H9 (cell line): ENCODE results near the gene INTS6L. TPM values are rescaled to one million over a fixed set of nuclear protein-coding genes. Genes with fewer than 3 reads are reported as not detected.

Experiments
- DNase-seq: peaks from one replicate; pipeline ENCODE4 v3.0.0-alpha.2; 2017
- H2AFZ ChIP-seq: one replicate; pipeline ENCODE4 v1.6.1; 2013; ENCODE audit warnings: mild to moderate bottlenecking, low read length, control low read depth, moderate library complexity
- H2AK5ac ChIP-seq: 2 replicates; pipeline ENCODE4 v1.6.1; 2013; ENCODE audit warnings: low read length, control low read depth, mixed read lengths; ENCODE audit not compliant: insufficient read length
- H2BK120ac ChIP-seq: one replicate; pipeline ENCODE4 v1.6.1; 2013; ENCODE audit warnings: low read depth, mild to moderate bottlenecking, low read length, control low read depth, inconsistent platforms; ENCODE audit not compliant: poor library complexity, severe bottlenecking
- H2BK12ac ChIP-seq: 2 replicates; pipeline ENCODE4 v1.6.1; 2013; ENCODE audit warnings: low read length, control low read depth, mixed read lengths, low read depth; ENCODE audit not compliant: insufficient read length
- H2BK15ac ChIP-seq: 2 replicates; pipeline ENCODE4 v1.6.1; 2013; ENCODE audit warnings: low read depth, low read length, control low read depth
- H2BK20ac ChIP-seq: one replicate; pipeline ENCODE4 v1.6.1; 2013; ENCODE audit warnings: low read depth, mild to moderate bottlenecking, low read length, control low read depth, inconsistent platforms; ENCODE audit not compliant: poor library complexity, severe bottlenecking
- H2BK5ac ChIP-seq: 2 replicates; pipeline ENCODE4 v1.6.1; 2013; ENCODE audit warnings: low read length, control low read depth, mixed read lengths; ENCODE audit not compliant: insufficient read length
- H3K14ac ChIP-seq: 2 replicates; pipeline ENCODE4 v1.6.1; 2013; ENCODE audit warnings: low read length, control low read depth; ENCODE audit not compliant: insufficient read depth
- H3K18ac ChIP-seq: 2 replicates; pipeline ENCODE4 v1.6.1; 2013; ENCODE audit warnings: low read depth, mild to moderate bottlenecking, mixed read lengths, low read length, control low read depth; ENCODE audit not compliant: insufficient read length
- H3K23ac ChIP-seq: 2 replicates; pipeline ENCODE4 v1.6.1; 2013; ENCODE audit warnings: low read length, control low read depth, mixed read lengths, low read depth; ENCODE audit not compliant: insufficient read length
- H3K23me2 ChIP-seq: 2 replicates; pipeline ENCODE4 v1.6.1; 2013; ENCODE audit warnings: low read depth, mild to moderate bottlenecking, mixed read lengths, low read length, control low read depth; ENCODE audit not compliant: insufficient read length, poor library complexity, severe bottlenecking
- H3K27ac ChIP-seq: 2 replicates; pipeline ENCODE4 v1.5.1; 2013; ENCODE audit warnings: low read length, control low read depth, mixed read lengths, low read depth; ENCODE audit not compliant: insufficient read length
- H3K27me3 ChIP-seq: 2 replicates; pipeline ENCODE4 v1.6.1; 2013; ENCODE audit warnings: low read length, control low read depth, inconsistent platforms; ENCODE audit not compliant: insufficient read depth
- H3K4ac ChIP-seq: 2 replicates; pipeline ENCODE4 v1.6.1; 2013; ENCODE audit warnings: low read depth, mild to moderate bottlenecking, control low read depth, inconsistent platforms, low read length, moderate library complexity
- H3K4me1 ChIP-seq: 2 replicates; pipeline ENCODE4 v1.6.1; 2013; ENCODE audit warnings: low read length, control low read depth, inconsistent platforms; ENCODE audit not compliant: insufficient read depth
- H3K4me2 ChIP-seq: 2 replicates; pipeline ENCODE4 v1.6.1; 2013; ENCODE audit warnings: low read length, control low read depth, mixed read lengths; ENCODE audit not compliant: insufficient read length, insufficient read depth
- H3K56ac ChIP-seq: 2 replicates; pipeline ENCODE4 v1.6.1; 2013; ENCODE audit warnings: low read depth, mild to moderate bottlenecking, mixed read lengths, low read length, control low read depth; ENCODE audit not compliant: insufficient read length
- H3K79me1 ChIP-seq: 2 replicates; pipeline ENCODE4 v1.6.1; 2013; ENCODE audit warnings: low read depth, mild to moderate bottlenecking, moderate library complexity, low read length, control low read depth, inconsistent platforms; ENCODE audit not compliant: insufficient read depth, poor library complexity, severe bottlenecking
- H3K79me2 ChIP-seq: 2 replicates; pipeline ENCODE4 v1.6.1; 2013; ENCODE audit warnings: low read length, control low read depth, inconsistent platforms; ENCODE audit not compliant: insufficient read depth
- H3K9ac ChIP-seq: 2 replicates; pipeline ENCODE4 v1.6.1; 2013; ENCODE audit warnings: low read length, control low read depth, mixed read lengths; ENCODE audit not compliant: insufficient read length; ENCODE audit errors: extremely low read depth
- H3K9me3 ChIP-seq: one replicate; pipeline ENCODE4 v1.6.1; 2013; ENCODE audit warnings: low read depth, low read length, inconsistent platforms; ENCODE audit not compliant: control insufficient read depth
- H3T11ph ChIP-seq: one replicate; pipeline ENCODE4 v1.6.1; 2013; ENCODE audit warnings: mild to moderate bottlenecking, low read length, control low read depth, inconsistent platforms
- H4K20me1 ChIP-seq: one replicate; pipeline ENCODE4 v1.6.1; 2013; ENCODE audit not compliant: control insufficient read depth, insufficient read length, insufficient read depth
- H4K5ac ChIP-seq: 2 replicates; pipeline ENCODE4 v1.6.1; 2013; ENCODE audit warnings: low read depth, mild to moderate bottlenecking, mixed read lengths, low read length, control low read depth; ENCODE audit not compliant: insufficient read length
- H4K8ac ChIP-seq: replicated peaks from 2 replicates; pipeline ENCODE4 v1.6.1; 2013; ENCODE audit warnings: low read length, control low read depth, mixed read lengths, low read depth; ENCODE audit not compliant: insufficient read length
- H4K91ac ChIP-seq: 2 replicates; pipeline ENCODE4 v1.6.1; 2013; ENCODE audit warnings: low read depth, mild to moderate bottlenecking, moderate library complexity, mixed read lengths, low read length, control low read depth; ENCODE audit not compliant: insufficient read length
- H3K27ac Mint-ChIP-seq, 3 experiments: 2 replicates in 2 of 3; 3 replicates in 1 of 3; pipeline ENCODE4 v1.8.0; 2020 to 2021; ENCODE audit warnings: mixed read lengths in 3 of 3, mild to moderate bottlenecking in 1 of 3, moderate library complexity in 1 of 3
- H3K27me3 Mint-ChIP-seq: 2 replicates; pipeline ENCODE4 v1.8.0; 2021; ENCODE audit warnings: low read depth, mild to moderate bottlenecking, moderate library complexity, mixed read lengths
- H3K36me3 Mint-ChIP-seq, 3 experiments: 2 replicates in 2 of 3; 3 replicates in 1 of 3; pipeline ENCODE4 v1.8.0; 2020 to 2021; ENCODE audit warnings: low read depth in 3 of 3, mixed read lengths in 3 of 3; ENCODE audit not compliant: insufficient read depth in 1 of 3
- H3K4me1 Mint-ChIP-seq, 2 experiments: 2 replicates each; pipeline ENCODE4 v1.8.0; 2020; ENCODE audit warnings: mixed read lengths in 2 of 2
- H3K4me3 Mint-ChIP-seq, 2 experiments: 2 replicates in 1 of 2; 3 replicates in 1 of 2; pipeline ENCODE4 v1.8.0; 2020 to 2021; ENCODE audit warnings: mild to moderate bottlenecking in 2 of 2, mixed read lengths in 2 of 2, moderate library complexity in 1 of 2
- H3K9me3 Mint-ChIP-seq, 2 experiments: 2 replicates in 1 of 2; 3 replicates in 1 of 2; pipeline ENCODE4 v1.8.0; 2020; ENCODE audit warnings: mild to moderate bottlenecking in 2 of 2, mixed read lengths in 2 of 2, moderate library complexity in 1 of 2
- WGBS: extraction: QIAGEN DNeasy Blood & Tissue Kit; methylation state at CpG from one replicate; pipeline ENCODE4 v1.1.7; 2013; ENCODE audit warnings: missing lambda C conversion rate, low lambda C conversion rate, mixed read lengths; ENCODE audit not compliant: insufficient read length; ENCODE audit errors: extremely low coverage; 5-methylcytosine and 5-hydroxymethylcytosine counted together
- total RNA-seq: library from RNA; stranded (reverse); gene quantifications from 2 replicates; pipeline ENCODE4 v1.2.1, GENCODE V29; 2021
- TF ChIP-seq, protein P1 (sequence below): fragments of 200-600 bp; sonication (generic); conservative IDR thresholded peaks from 3 replicates; pipeline ENCODE4 v1.8.0; 2021; ENCODE audit warnings: antibody characterized with exemption, mild to moderate bottlenecking

The INTS6L gene
- total RNA-seq, 1 experiment from 2014 or later: 7.8 TPM

DNA sequence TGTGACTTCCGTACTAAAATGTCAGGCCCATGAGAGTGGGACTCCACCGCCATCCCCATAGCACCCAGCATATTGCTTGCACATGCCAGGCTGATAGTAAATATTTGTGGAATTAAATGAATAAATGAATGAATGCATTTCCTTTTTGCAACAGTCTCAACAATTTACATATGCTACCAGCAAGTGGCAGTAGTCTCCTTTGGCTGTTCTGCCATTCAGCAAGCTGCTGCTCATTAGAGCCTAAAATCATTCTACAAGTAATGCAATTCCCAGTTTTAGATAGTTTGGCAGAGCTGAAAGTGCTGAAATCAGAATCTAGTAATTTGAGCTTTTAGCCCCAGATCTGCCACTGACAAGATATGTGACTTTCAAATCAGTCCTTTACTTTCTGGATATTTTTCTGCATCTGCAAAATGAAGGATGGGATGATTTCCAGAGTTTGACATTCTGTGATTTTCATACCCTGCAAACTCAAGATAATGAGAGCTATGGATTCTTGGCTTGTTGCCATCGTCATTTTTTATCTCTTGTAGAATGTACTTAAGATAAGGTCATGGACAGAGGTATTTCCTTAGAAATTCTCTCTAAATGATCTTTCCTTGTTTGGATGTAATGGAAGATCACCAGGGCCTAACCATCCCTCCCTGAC, 35.7 kb upstream of the INTS6L start:
- Histone ChIP-seq H3K23me2 (no peaks in the 10 kb centered on the region), H3K14ac (no peak overlapping the region), H3T11ph (no peak overlapping the region), H3K18ac (no peak overlapping the region), H2BK120ac (no peak overlapping the region), H3K4me1 (no peaks in the 10 kb centered on the region), H2AFZ (no peak overlapping the region), H3K79me2 (no peaks in the 10 kb centered on the region), H3K79me1 (no peaks in the 10 kb centered on the region), H4K20me1 (no peaks in the 10 kb centered on the region), H2BK5ac (no peak overlapping the region), H3K4me2 (no peak overlapping the region), H3K9ac (no peak overlapping the region), H3K27ac (no peak overlapping the region), H4K5ac (no peak overlapping the region), H3K9me3 (peaks cover 14% of the 10 kb centered on the region), H2AK5ac (no peak overlapping the region), H2BK20ac (no peak overlapping the region), H2BK12ac (no peak overlapping the region), H4K8ac (no peak overlapping the region), H3K27me3 (no peaks in the 10 kb centered on the region), H3K23ac (no peak overlapping the region), H3K4ac (no peak overlapping the region), H3K56ac (no peak overlapping the region), H2BK15ac (no peak overlapping the region), H4K91ac (no peak overlapping the region)
- Mint-ChIP-seq H3K9me3 (peaks cover 38 to 60% of the 10 kb centered on the region in 2 experiments), H3K27me3 (no peaks in the 10 kb centered on the region), H3K36me3 (no peaks in the 10 kb centered on the region), H3K4me3 (no peak overlapping the region), H3K27ac (0 out of 7 replicates have a peak overlapping the region, but pooled peaks of 1 of the 3 experiments have one; percentile 25), H3K4me1 (no peaks in the 10 kb centered on the region)
- TF ChIP-seq, protein P1, sequence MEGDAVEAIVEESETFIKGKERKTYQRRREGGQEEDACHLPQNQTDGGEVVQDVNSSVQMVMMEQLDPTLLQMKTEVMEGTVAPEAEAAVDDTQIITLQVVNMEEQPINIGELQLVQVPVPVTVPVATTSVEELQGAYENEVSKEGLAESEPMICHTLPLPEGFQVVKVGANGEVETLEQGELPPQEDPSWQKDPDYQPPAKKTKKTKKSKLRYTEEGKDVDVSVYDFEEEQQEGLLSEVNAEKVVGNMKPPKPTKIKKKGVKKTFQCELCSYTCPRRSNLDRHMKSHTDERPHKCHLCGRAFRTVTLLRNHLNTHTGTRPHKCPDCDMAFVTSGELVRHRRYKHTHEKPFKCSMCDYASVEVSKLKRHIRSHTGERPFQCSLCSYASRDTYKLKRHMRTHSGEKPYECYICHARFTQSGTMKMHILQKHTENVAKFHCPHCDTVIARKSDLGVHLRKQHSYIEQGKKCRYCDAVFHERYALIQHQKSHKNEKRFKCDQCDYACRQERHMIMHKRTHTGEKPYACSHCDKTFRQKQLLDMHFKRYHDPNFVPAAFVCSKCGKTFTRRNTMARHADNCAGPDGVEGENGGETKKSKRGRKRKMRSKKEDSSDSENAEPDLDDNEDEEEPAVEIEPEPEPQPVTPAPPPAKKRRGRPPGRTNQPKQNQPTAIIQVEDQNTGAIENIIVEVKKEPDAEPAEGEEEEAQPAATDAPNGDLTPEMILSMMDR: peak; percentile 59; the same call in 2 of the 3 replicates
- no CpG with 5 or more reads among the region's 3 CpGs for WGBS
- DNase-seq: no peak
